ENCODE results near the gene PGM5. TPM values are rescaled to one million over a fixed set of nuclear protein-coding genes. Genes with fewer than 3 reads are reported as not detected.

The PGM5 gene
- total and polyA plus RNA-seq, 2 donors from 2014 or later, result 16.3 to 53.1 TPM

DNA sequence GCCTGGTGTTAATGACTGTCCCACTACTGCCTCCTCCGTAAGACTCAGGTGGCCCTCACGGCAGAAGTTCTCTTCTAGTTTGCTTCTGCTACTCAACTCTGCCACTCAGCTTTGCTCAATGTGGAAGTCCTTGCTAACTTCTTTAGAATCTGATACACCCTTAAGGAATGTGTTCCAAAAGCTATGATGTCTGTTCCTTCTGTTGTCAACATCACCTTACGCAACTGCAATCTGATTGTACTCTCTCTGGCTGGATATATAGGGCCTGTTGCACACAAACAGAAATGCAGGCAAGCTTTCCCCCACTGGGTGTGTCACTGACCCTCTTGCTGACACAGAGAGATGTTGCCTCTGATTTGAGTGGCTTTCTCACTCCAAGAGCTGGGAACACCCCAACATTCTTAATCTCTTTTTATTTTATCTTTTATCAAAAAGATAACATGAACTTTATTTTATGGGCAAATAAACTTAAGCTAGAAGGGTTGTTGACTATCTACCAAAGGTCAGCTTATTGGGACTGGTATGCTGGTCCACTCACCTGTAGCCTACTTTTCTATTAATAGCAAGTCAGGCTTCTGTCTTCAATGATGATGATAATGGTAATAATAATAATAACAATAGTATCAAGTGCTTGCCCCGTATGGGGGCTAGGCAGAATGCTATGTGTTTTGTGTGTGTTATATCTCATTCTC is 159.1 kb downstream of the PGM5 start:
- Histone ChIP-seq H3K27me3 (ENCODE audit: control insufficient read depth, insufficient read depth, low read length) (no peaks in the 10 kb centered on the region), H3K9ac (ENCODE audit: low read length in 3 of 3) (no peak overlapping the region), H3K27ac (ENCODE audit: low read depth in 2 of 2, low read length in 2 of 2) (no peak overlapping the region), H3K9me3 (ENCODE audit: control insufficient read depth in 2 of 3, insufficient read depth in 1 of 3, low read length in 3 of 3) (peaks cover 0 to 3% (median 0%) of the 10 kb centered on the region in 3 donors), H3K36me3 (ENCODE audit: control insufficient read depth in 2 of 3, insufficient read depth in 3 of 3, low read length in 3 of 3) (no peaks in the 10 kb centered on the region), H3K4me3 (ENCODE audit: low read length in 3 of 3) (no peak overlapping the region), H3K4me1 (ENCODE audit: control insufficient read depth in 2 of 3, insufficient read depth in 2 of 3, low read depth in 1 of 3, low read length in 3 of 3) (no peaks in the 10 kb centered on the region)
- DNase-seq (no peak), FAIRE-seq (no peak)
- intact Hi-C loops (cut with DNase I), result no loop called here
- TF ChIP-seq, protein P1, sequence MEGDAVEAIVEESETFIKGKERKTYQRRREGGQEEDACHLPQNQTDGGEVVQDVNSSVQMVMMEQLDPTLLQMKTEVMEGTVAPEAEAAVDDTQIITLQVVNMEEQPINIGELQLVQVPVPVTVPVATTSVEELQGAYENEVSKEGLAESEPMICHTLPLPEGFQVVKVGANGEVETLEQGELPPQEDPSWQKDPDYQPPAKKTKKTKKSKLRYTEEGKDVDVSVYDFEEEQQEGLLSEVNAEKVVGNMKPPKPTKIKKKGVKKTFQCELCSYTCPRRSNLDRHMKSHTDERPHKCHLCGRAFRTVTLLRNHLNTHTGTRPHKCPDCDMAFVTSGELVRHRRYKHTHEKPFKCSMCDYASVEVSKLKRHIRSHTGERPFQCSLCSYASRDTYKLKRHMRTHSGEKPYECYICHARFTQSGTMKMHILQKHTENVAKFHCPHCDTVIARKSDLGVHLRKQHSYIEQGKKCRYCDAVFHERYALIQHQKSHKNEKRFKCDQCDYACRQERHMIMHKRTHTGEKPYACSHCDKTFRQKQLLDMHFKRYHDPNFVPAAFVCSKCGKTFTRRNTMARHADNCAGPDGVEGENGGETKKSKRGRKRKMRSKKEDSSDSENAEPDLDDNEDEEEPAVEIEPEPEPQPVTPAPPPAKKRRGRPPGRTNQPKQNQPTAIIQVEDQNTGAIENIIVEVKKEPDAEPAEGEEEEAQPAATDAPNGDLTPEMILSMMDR (IDR thresholded peaks at IDR 0.05; ENCODE audit: borderline replicate concordance, extremely low read depth, insufficient read depth), result no peak

DNA sequence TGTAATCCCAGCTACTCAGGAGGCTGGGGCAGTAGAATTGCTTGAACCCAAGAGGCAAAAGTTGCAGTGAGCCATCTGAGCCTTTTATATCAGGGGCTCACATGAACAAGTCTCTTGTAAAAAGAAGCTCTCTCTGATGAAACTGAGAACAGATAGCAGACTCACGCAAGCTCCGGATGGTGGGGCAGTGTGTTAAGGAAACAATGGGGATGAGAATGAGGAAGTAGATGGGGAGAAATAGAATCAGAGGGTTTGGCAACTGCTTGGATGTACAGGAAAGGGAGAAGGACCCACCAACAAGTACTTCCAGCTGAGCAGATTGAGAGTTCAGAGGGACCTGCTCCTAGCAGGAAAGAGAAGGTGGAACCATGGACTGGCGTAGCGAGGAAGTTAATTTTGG is 165.7 kb downstream of the PGM5 start:
- no peak for DNase-seq
- peaks cover 0 to 3% (median 0%) of the 10 kb centered on the region in 3 donors for H3K9me3 ChIP-seq (ENCODE audit: control insufficient read depth in 2 of 3, insufficient read depth in 1 of 3, low read length in 3 of 3)
- TF ChIP-seq, protein P1 (IDR thresholded peaks at IDR 0.05; ENCODE audit: borderline replicate concordance, extremely low read depth, insufficient read depth), result no peak
- H3K36me3 ChIP-seq (ENCODE audit: control insufficient read depth in 2 of 3, insufficient read depth in 3 of 3, low read length in 3 of 3), result no peaks in the 10 kb centered on the region
- no peaks in the 10 kb centered on the region for H3K4me1 ChIP-seq (ENCODE audit: control insufficient read depth in 2 of 3, insufficient read depth in 2 of 3, low read depth in 1 of 3, low read length in 3 of 3)
- H3K27ac ChIP-seq (ENCODE audit: low read depth in 2 of 2, low read length in 2 of 2), result no peak overlapping the region
- no peaks in the 10 kb centered on the region for H3K27me3 ChIP-seq (ENCODE audit: control insufficient read depth, insufficient read depth, low read length)
- no peak for FAIRE-seq
- no peak overlapping the region for H3K9ac ChIP-seq (ENCODE audit: low read length in 3 of 3)
- intact Hi-C loops (cut with DNase I), result no loop called here
- no peak overlapping the region for H3K4me3 ChIP-seq (ENCODE audit: low read length in 3 of 3)

DNA sequence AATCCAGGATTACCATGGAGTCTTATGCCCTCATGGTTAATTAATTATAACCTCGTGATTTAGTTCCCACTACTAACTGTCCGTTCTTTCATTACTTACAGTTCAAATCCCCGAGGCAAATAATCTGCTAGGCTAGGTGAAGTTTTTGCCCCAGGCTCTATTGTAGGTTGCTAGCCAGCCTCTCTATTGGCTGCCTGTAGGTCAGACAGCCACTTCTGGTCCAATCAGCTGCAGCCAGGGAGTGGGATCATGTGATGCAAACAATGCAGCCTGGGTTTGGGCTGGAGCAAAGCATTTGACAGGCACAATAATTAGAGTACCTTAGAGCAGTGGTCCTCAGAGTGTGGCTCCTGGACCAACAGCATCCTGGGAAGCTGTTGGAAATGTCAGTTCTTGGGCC is 166.5 kb downstream of the PGM5 start:
- no peaks in the 10 kb centered on the region for H3K27me3 ChIP-seq (ENCODE audit: control insufficient read depth, insufficient read depth, low read length)
- no peak overlapping the region for H3K9ac ChIP-seq (ENCODE audit: low read length in 3 of 3)
- H3K4me3 ChIP-seq (ENCODE audit: low read length in 3 of 3), result no peak overlapping the region
- TF ChIP-seq, protein P1 (IDR thresholded peaks at IDR 0.05; ENCODE audit: borderline replicate concordance, extremely low read depth, insufficient read depth), result no peak
- intact Hi-C loops (cut with DNase I), result no loop called here
- H3K36me3 ChIP-seq (ENCODE audit: control insufficient read depth in 2 of 3, insufficient read depth in 3 of 3, low read length in 3 of 3), result no peaks in the 10 kb centered on the region
- DNase-seq (no peak), FAIRE-seq (no peak)
- H3K9me3 ChIP-seq (ENCODE audit: control insufficient read depth in 2 of 3, insufficient read depth in 1 of 3, low read length in 3 of 3), result peaks cover 0 to under 1% (median 0%) of the 10 kb centered on the region in 3 donors
- no peak overlapping the region for H3K27ac ChIP-seq (ENCODE audit: low read depth in 2 of 2, low read length in 2 of 2)
- H3K4me1 ChIP-seq (ENCODE audit: control insufficient read depth in 2 of 3, insufficient read depth in 2 of 3, low read depth in 1 of 3, low read length in 3 of 3), result no peaks in the 10 kb centered on the region

Data from kidney (tissue), 14 donors.